T-helper 17 cell (primary cell): ENCODE measurements around the gene CARNS1. TPM values are rescaled to one million over a fixed set of nuclear protein-coding genes. Genes with fewer than 3 reads are reported as not detected.
"Not testable (repeated sequence)": the region's sequence is repeated elsewhere in the genome, so short reads cannot be mapped to it uniquely, and the experiment has no call there.

Experiments used
- ATAC-seq: fragments of 150-1000 bp; cut with Tn5 transposase; 2 replicates; pipeline ENCODE4 v1.10.0; 2021; ENCODE audit warnings: mild to moderate bottlenecking, moderate library complexity
- DNase-seq, 3 donors: peaks; one replicate each; pipeline versions ENCODE4 v3.0.0 to v3.0.0-alpha.2; 2020 to 2021
- H3K9me3 ChIP-seq: one replicate; pipeline ENCODE4 v1.7.0; 2013; ENCODE audit warnings: low read length, mild to moderate bottlenecking; ENCODE audit not compliant: control insufficient read depth, poor library complexity, severe bottlenecking
- H3K27ac Mint-ChIP-seq: one replicate; pipeline ENCODE4 v1.8.0; 2022; ENCODE audit warnings: mild to moderate bottlenecking, moderate library complexity, mixed read lengths
- H3K27me3 Mint-ChIP-seq: one replicate; pipeline ENCODE4 v1.8.0; 2022; ENCODE audit warnings: mixed read lengths
- H3K36me3 Mint-ChIP-seq: one replicate; pipeline ENCODE4 v1.8.0; 2022; ENCODE audit warnings: low read depth, mixed read lengths
- H3K4me1 Mint-ChIP-seq: one replicate; pipeline ENCODE4 v1.8.0; 2022; ENCODE audit warnings: mild to moderate bottlenecking, mixed read lengths
- H3K4me3 Mint-ChIP-seq: one replicate; pipeline ENCODE4 v1.8.0; 2022; ENCODE audit warnings: mild to moderate bottlenecking, moderate library complexity, mixed read lengths
- total RNA-seq, 4 donors: library from RNA in 2 of 4; stranded (reverse) in 2 of 4; gene quantifications; one replicate each; pipeline ENCODE4 v1.2.3 and lab custom pipeline; 2022 to 2026

CARNS1 gene
- total RNA-seq, 2 donors from 2014 or later: 4.5 to 7.5 TPM

DNA sequence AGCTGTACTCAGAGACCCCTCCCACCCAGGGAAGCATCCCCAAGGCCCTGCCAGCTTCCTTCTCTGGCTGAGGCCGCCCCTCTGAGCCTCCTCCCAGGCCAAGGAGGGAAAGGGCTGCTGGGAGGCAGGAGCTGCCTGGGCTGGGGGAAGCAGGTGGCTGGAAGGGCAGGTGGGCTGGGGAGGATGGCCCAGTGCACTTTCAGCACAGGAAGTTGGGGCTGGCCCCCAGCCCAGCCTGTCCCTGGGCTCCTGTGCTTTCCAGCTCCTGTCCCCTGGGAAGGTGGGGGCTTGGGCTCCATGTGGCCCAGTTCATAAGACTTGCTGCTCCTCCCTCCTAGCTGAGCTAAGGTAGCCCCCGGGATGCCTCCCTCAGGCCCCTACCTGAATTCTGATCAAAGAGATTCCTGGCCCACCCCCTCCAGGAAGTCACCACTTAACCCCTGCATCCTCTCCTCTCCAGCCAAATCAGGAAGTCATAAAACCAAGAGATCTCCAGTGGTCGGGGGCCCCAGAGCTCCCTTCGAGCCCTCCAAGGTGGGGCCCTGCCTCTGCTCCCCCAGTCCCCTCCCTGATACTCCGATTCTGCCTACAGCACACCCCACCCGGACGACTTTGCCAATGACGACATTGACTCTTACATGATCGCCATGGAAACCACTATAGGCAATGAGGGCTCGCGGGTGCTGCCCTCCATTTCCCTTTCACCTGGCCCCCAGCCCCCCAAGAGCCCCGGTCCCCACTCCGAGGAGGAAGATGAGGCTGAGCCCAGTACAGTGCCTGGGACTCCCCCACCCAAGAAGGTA lies 18.7 kb upstream of the CARNS1 start:
- no peaks in the 10 kb centered on the region for H3K9me3 ChIP-seq
- H3K4me3 Mint-ChIP-seq: peak overlapping the region; percentile 78
- no peak for ATAC-seq
- H3K27me3 Mint-ChIP-seq: no peaks in the 10 kb centered on the region
- DNase-seq: no peak
- H3K4me1 Mint-ChIP-seq: peaks cover 29% of the 10 kb centered on the region
- peak overlapping the region; percentile 94 for H3K27ac Mint-ChIP-seq
- H3K36me3 Mint-ChIP-seq: peaks cover 3% of the 10 kb centered on the region

GRCh38 chr11:67397536-67397935 lies 17.9 kb upstream of the CARNS1 start:
- peaks cover 27% of the 10 kb centered on the region for H3K4me1 Mint-ChIP-seq
- H3K36me3 Mint-ChIP-seq: peaks cover 3% of the 10 kb centered on the region

GRCh38 chr11:67397986-67398660 lies 17.4 kb upstream of the CARNS1 start:
- ATAC-seq (no peak), DNase-seq (no peak)
- H3K27me3 Mint-ChIP-seq: no peaks in the 10 kb centered on the region
- H3K9me3 ChIP-seq: no peaks in the 10 kb centered on the region
- H3K36me3 Mint-ChIP-seq: peaks cover 3% of the 10 kb centered on the region
- H3K27ac Mint-ChIP-seq: peak overlapping the region; percentile 94
- H3K4me1 Mint-ChIP-seq: peaks cover 24% of the 10 kb centered on the region
- peak overlapping the region; percentile 59 for H3K4me3 Mint-ChIP-seq

More at GRCh38 chr11:67397536-67397935, 17.9 kb upstream of the CARNS1 start:
- Mint-ChIP-seq H3K27me3 (no peaks in the 10 kb centered on the region), H3K27ac (peak overlapping the region; percentile 94), H3K4me3 (peak overlapping the region; percentile 59)
- ATAC-seq: no peak
- DNase-seq: no peak
- no peaks in the 10 kb centered on the region for H3K9me3 ChIP-seq

- peaks cover 3% of the 10 kb centered on the region for H3K36me3 Mint-ChIP-seq
- DNase-seq: no peak
- H3K27ac Mint-ChIP-seq: peak overlapping the region; percentile 94
- H3K4me3 Mint-ChIP-seq: peak overlapping the region; percentile 67
- no peaks in the 10 kb centered on the region for H3K9me3 ChIP-seq
- peaks cover 26% of the 10 kb centered on the region for H3K4me1 Mint-ChIP-seq
- H3K27me3 Mint-ChIP-seq: no peaks in the 10 kb centered on the region
- no peak for ATAC-seq
These were observed 16.6 kb upstream of the CARNS1 start for GRCh38 chr11:67398661-67399563.

- peak overlapping the region; percentile 88 for H3K4me3 Mint-ChIP-seq
These were observed 15.1 kb upstream of the CARNS1 start for GRCh38 chr11:67400251-67400941.

DNA sequence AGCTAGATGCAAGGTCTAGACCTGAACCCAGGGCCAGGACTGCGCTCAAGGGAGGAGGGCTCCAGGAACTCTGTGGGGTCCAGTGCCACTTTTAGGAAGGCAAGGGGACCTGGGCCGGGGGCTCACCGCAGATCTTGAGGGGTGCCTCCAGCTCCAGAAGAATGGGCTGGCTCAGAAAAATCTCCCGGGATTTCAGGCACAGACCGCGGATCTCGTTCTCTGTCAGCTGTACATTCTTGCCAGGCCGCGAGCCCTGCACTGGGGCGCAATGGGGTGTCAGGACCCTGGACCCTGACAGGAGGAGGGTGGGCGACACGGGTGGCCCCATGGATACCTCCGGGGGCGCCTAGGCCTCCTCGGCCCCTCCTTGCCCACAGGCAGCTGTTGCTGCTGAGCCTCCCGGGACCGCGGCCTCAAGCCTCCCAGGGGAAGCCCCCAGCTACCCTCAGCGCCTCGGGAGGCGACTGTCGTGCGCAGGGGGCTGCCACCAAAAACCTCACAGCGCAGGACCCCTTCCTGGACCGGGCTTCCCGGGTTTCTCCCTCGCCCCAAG lies 14.5 kb upstream of the CARNS1 start:
- ATAC-seq (peak; percentile 2), DNase-seq (no peak)
- Mint-ChIP-seq H3K36me3 (peaks cover 6% of the 10 kb centered on the region), H3K27me3 (no peaks in the 10 kb centered on the region), H3K4me1 (peaks cover 36% of the 10 kb centered on the region), H3K4me3 (peak overlapping the region; percentile 88), H3K27ac (peak overlapping the region; percentile 89)
- H3K9me3 ChIP-seq: no peaks in the 10 kb centered on the region

More at GRCh38 chr11:67400251-67400941, 15.1 kb upstream of the CARNS1 start:
- no peaks in the 10 kb centered on the region for H3K9me3 ChIP-seq
- peaks cover 6% of the 10 kb centered on the region for H3K36me3 Mint-ChIP-seq
- no peak for DNase-seq
- peak overlapping the region; percentile 89 for H3K27ac Mint-ChIP-seq
- peaks cover 33% of the 10 kb centered on the region for H3K4me1 Mint-ChIP-seq
- ATAC-seq: no peak
- no peaks in the 10 kb centered on the region for H3K27me3 Mint-ChIP-seq

DNA sequence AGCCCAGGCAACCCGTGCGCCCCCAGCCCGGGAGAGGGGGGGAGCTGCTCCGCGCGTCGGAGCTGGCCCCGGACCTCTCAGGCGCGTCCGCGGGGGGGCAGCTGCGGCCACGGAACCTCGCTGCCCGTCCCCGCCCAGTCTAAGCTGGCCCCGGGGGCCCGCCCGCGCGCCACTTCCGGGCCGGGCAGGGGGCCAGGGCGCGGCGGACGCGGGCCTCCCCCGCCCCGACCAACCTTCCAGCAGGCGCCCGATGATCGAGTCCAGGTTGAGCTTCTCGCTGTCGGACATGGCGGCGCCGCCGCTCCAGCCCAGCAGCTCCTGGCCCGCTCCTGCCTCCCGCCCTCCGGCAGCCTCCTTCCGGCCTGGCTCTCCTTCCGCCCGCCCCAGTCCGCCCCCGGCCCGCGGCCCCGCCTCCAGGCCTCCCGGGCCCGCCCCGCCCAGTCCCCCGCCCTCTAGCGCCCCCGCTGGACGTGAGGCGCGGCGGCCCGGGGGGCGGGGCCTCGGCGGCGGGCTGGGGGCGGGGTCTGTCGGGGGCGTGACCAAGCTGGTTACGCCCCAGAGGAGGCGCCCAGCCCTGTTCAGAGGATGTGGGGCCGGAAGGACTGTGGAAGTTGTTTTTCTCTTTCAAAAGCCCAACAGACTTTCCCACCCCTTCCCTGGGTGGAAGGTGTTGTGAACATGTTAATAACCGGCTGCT lies 13.8 kb upstream of the CARNS1 start, which contains the start of gene PPP1CA:
PPP1CA (minus strand) TSS at position 364 of the 697 bp plus-strand sequence; CDS start at position 288, 76 bp downstream.
- DNase-seq (peak; percentile 92 to 97 (median 92)), ATAC-seq (peak; percentile 80)
- Mint-ChIP-seq H3K36me3 (peaks cover 6% of the 10 kb centered on the region), H3K4me1 (peaks cover 38% of the 10 kb centered on the region), H3K4me3 (peak within 1 kb of the TSS; percentile 99), H3K27ac (peak within 1 kb of the TSS; percentile 94), H3K27me3 (no peaks in the 10 kb centered on the region)
- no peaks in the 10 kb centered on the region for H3K9me3 ChIP-seq

GRCh38 chr11:67402192-67402839 lies 13.2 kb upstream of the CARNS1 start:
- H3K4me3 Mint-ChIP-seq: peak overlapping the region; percentile 99
- not testable (repeated sequence) for H3K27me3 Mint-ChIP-seq, DNase-seq, H3K36me3 Mint-ChIP-seq, H3K9me3 ChIP-seq, ATAC-seq
- peaks cover 39% of the 10 kb centered on the region for H3K4me1 Mint-ChIP-seq
- peak overlapping the region; percentile 94 for H3K27ac Mint-ChIP-seq

GRCh38 chr11:67403085-67403484 lies 12.4 kb upstream of the CARNS1 start:
- H3K27me3 Mint-ChIP-seq, DNase-seq, H3K9me3 ChIP-seq, ATAC-seq, H3K36me3 Mint-ChIP-seq: not testable (repeated sequence)
- Mint-ChIP-seq H3K27ac (peak overlapping the region; percentile 94), H3K4me3 (peak overlapping the region; percentile 99), H3K4me1 (peaks cover 37% of the 10 kb centered on the region)

DNA sequence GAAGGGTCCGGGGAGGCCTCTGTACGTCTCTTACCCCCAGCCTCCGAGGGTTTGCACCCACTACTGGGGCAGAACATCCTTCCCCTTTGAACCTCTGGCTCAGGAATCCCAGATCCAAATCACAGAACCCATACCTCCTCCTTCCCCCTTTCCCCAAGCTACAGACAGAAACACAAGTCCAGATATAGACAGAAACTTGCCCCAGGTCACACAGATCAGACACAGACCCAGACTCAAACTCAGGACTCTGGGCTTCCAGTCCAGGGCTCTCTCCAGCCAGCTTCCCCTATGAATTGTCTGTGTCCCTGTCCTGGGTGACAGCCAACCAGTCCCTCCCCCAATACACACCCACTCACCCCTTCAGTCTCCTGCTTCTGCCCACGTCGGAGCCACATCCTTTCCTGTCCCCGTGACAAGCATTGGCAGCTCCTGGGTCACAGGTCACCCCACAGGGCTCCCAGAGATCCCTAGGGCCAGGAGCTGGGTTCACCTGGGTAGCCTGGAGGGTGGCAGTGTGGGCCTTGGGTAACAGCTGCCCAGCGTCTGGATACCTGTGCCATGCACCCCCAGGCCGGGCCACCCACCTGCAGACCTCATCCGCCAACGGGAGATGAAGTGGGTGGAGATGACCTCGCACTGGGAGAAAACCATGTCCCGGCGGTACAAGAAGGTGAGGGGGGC lies 10.8 kb upstream of the CARNS1 start:
- no peaks in the 10 kb centered on the region for H3K9me3 ChIP-seq
- Mint-ChIP-seq H3K36me3 (peaks cover 9% of the 10 kb centered on the region), H3K4me1 (peaks cover 46% of the 10 kb centered on the region), H3K27ac (peak overlapping the region; percentile 94), H3K27me3 (no peaks in the 10 kb centered on the region), H3K4me3 (peak overlapping the region; percentile 99)
- ATAC-seq: no peak
- no peak for DNase-seq

- Mint-ChIP-seq H3K36me3 (peaks cover 9% of the 10 kb centered on the region), H3K4me1 (peaks cover 50% of the 10 kb centered on the region), H3K27ac (peak overlapping the region; percentile 94), H3K4me3 (peak overlapping the region; percentile 99), H3K27me3 (no peaks in the 10 kb centered on the region)
- DNase-seq: no peak
- H3K9me3 ChIP-seq: no peaks in the 10 kb centered on the region
- no peak for ATAC-seq
These were observed 10.3 kb upstream of the CARNS1 start for GRCh38 chr11:67405196-67405567.
